Activated naive CD4-positive, alpha-beta T cell treated with anti-CD3 and anti-CD28 coated beads for 36 hours (primary cell): ENCODE measurements around the gene SGK1. TPM values are rescaled to one million over a fixed set of nuclear protein-coding genes. Genes with fewer than 3 reads are reported as not detected.
"Not testable (repeated sequence)": the region's sequence is repeated elsewhere in the genome, so short reads cannot be mapped to it uniquely, and the experiment has no call there.

Experiments used
- CTCF ChIA-PET: fragments of 350-600 bp; sonication (Branson Sonifier 250); formaldehyde crosslinking; loops from one replicate; lab custom pipeline; 2021; ENCODE audit warnings: antibody characterized with exemption; lab: Charles Lee
- DNase-seq: peaks from one replicate; pipeline ENCODE4 v3.0.0-alpha.2; 2020
- H3K27ac Mint-ChIP-seq: one replicate; pipeline ENCODE4 v1.8.0; 2021; ENCODE audit warnings: mild to moderate bottlenecking, mixed read lengths
- H3K27me3 Mint-ChIP-seq: one replicate; pipeline ENCODE4 v1.8.0; 2021; ENCODE audit warnings: low read depth, mixed read lengths
- H3K36me3 Mint-ChIP-seq: one replicate; pipeline ENCODE4 v1.8.0; 2021; ENCODE audit warnings: low read depth, mixed read lengths
- H3K4me1 Mint-ChIP-seq: one replicate; pipeline ENCODE4 v1.8.0; 2021; ENCODE audit warnings: low read depth, mixed read lengths
- H3K4me3 Mint-ChIP-seq: one replicate; pipeline ENCODE4 v1.8.0; 2021; ENCODE audit warnings: mild to moderate bottlenecking, moderate library complexity, mixed read lengths
- H3K9me3 Mint-ChIP-seq: one replicate; pipeline ENCODE4 v1.8.0; 2021; ENCODE audit warnings: mixed read lengths
- intact Hi-C: fragments of 100-400 bp; cut with micrococcal nuclease; formaldehyde crosslinking; loops from one replicate; pipeline ENCODE4 v1.15.1; 2023
- total RNA-seq, 2 experiments: library from RNA; stranded (reverse); gene quantifications; one replicate each; pipeline ENCODE4 v1.2.3, GENCODE V29; 2021

SGK1 gene
- total RNA-seq, 2 experiments from 2014 or later: 202 to 208 TPM

- no peak for DNase-seq
- intact Hi-C loops: no loop called here
- CTCF ChIA-PET: no interaction called here
- H3K4me3 Mint-ChIP-seq: no peak overlapping the region
- H3K9me3 Mint-ChIP-seq: peaks cover 13% of the 10 kb centered on the region
- peaks cover 2% of the 10 kb centered on the region for H3K27me3 Mint-ChIP-seq
- H3K36me3 Mint-ChIP-seq: peaks cover 4% of the 10 kb centered on the region
- peaks cover 5% of the 10 kb centered on the region for H3K4me1 Mint-ChIP-seq
- no peak overlapping the region for H3K27ac Mint-ChIP-seq
Observed at GRCh38 chr6:134324141-134324540, 6.2 kb upstream of the SGK1 start.

- no peak overlapping the region for H3K4me3 Mint-ChIP-seq
- no peak for DNase-seq
- peaks cover 5% of the 10 kb centered on the region for H3K4me1 Mint-ChIP-seq
- H3K27ac Mint-ChIP-seq: no peak overlapping the region
- peaks cover 13% of the 10 kb centered on the region for H3K9me3 Mint-ChIP-seq
- H3K27me3 Mint-ChIP-seq: peaks cover 7% of the 10 kb centered on the region
- CTCF ChIA-PET: no interaction called here
- intact Hi-C loops: no loop called here
- H3K36me3 Mint-ChIP-seq: peaks cover 4% of the 10 kb centered on the region
Observed at GRCh38 chr6:134323698-134324097, 5.8 kb upstream of the SGK1 start.

GRCh38 chr6:134323294-134323693 lies 5.4 kb upstream of the SGK1 start:
- DNase-seq: no peak
- peaks cover 6% of the 10 kb centered on the region for H3K4me1 Mint-ChIP-seq
- H3K27me3 Mint-ChIP-seq: peaks cover 8% of the 10 kb centered on the region
- peaks cover 4% of the 10 kb centered on the region for H3K36me3 Mint-ChIP-seq
- no peak overlapping the region for H3K27ac Mint-ChIP-seq
- peaks cover 13% of the 10 kb centered on the region for H3K9me3 Mint-ChIP-seq
- intact Hi-C loops: no loop called here
- CTCF ChIA-PET: no interaction called here
- H3K4me3 Mint-ChIP-seq: no peak overlapping the region

GRCh38 chr6:134322216-134322615 lies 4.3 kb upstream of the SGK1 start:
- H3K9me3 Mint-ChIP-seq: peaks cover 13% of the 10 kb centered on the region
- CTCF ChIA-PET: no interaction called here
- H3K4me3 Mint-ChIP-seq: no peak overlapping the region
- no peak overlapping the region for H3K27ac Mint-ChIP-seq
- peaks cover 18% of the 10 kb centered on the region for H3K27me3 Mint-ChIP-seq
- intact Hi-C loops: no loop called here
- no peak for DNase-seq
- H3K36me3 Mint-ChIP-seq: peaks cover 4% of the 10 kb centered on the region
- peaks cover 10% of the 10 kb centered on the region for H3K4me1 Mint-ChIP-seq

GRCh38 chr6:134321246-134321645 lies 3.3 kb upstream of the SGK1 start:
- no peak overlapping the region for H3K27ac Mint-ChIP-seq
- CTCF ChIA-PET: interaction anchor here (0.6 to 0.8 kb wide), 3 partner anchors 13 to 541 kb away, joined by 3 to 6 read pairs (median 3); no protein-coding TSS in a partner anchor
- no peak for DNase-seq
- peaks cover 4% of the 10 kb centered on the region for H3K36me3 Mint-ChIP-seq
- intact Hi-C loops: no loop called here
- peaks cover 19% of the 10 kb centered on the region for H3K4me1 Mint-ChIP-seq
- H3K27me3 Mint-ChIP-seq: peaks cover 18% of the 10 kb centered on the region
- peaks cover 12% of the 10 kb centered on the region for H3K9me3 Mint-ChIP-seq
- H3K4me3 Mint-ChIP-seq: no peak overlapping the region

GRCh38 chr6:134319686-134320085 lies 1.8 kb upstream of the SGK1 start:
- CTCF ChIA-PET, H3K4me3 Mint-ChIP-seq, H3K36me3 Mint-ChIP-seq, H3K9me3 Mint-ChIP-seq, H3K27ac Mint-ChIP-seq, DNase-seq: not testable (repeated sequence)
- Mint-ChIP-seq H3K27me3 (peaks cover 21% of the 10 kb centered on the region), H3K4me1 (peaks cover 28% of the 10 kb centered on the region)
- intact Hi-C loops: loop anchor here (2.0 kb wide), 1 partner anchor 43 kb away; no protein-coding TSS in a partner anchor

GRCh38 chr6:134318974-134319281 lies 1.0 kb upstream of the SGK1 start:
- intact Hi-C loops: loop anchor here (2.0 kb wide), 1 partner anchor 42 kb away; no protein-coding TSS in a partner anchor
- Mint-ChIP-seq H3K27ac (no peak overlapping the region), H3K9me3 (peaks cover 6% of the 10 kb centered on the region), H3K4me3 (no peak overlapping the region), H3K36me3 (peaks cover 4% of the 10 kb centered on the region), H3K27me3 (peaks cover 21% of the 10 kb centered on the region), H3K4me1 (peaks cover 31% of the 10 kb centered on the region)
- no peak for DNase-seq
- CTCF ChIA-PET: interaction anchor here (1.1 to 2.3 kb wide), 2 partner anchors 10 to 15 kb away, joined by 3 to 9 read pairs; no protein-coding TSS in a partner anchor

GRCh38 chr6:134318236-134318973 lies 493 bp upstream of the SGK1 start:
- H3K4me3 Mint-ChIP-seq: peak overlapping the region; percentile 85
- H3K9me3 Mint-ChIP-seq: peaks cover 6% of the 10 kb centered on the region
- CTCF ChIA-PET: interaction anchor here (0.7 to 2.3 kb wide), 5 partner anchors 10 to 130 kb away, joined by 3 to 9 read pairs (median 4); no protein-coding TSS in a partner anchor
- H3K36me3 Mint-ChIP-seq: peaks cover 4% of the 10 kb centered on the region
- peaks cover 30% of the 10 kb centered on the region for H3K4me1 Mint-ChIP-seq
- DNase-seq: no peak
- intact Hi-C loops: loop anchor here (2.0 kb wide), 1 partner anchor 42 kb away; no protein-coding TSS in a partner anchor
- H3K27me3 Mint-ChIP-seq: peaks cover 21% of the 10 kb centered on the region
- peak overlapping the region; percentile 14 for H3K27ac Mint-ChIP-seq

- Mint-ChIP-seq H3K36me3 (peaks cover 4% of the 10 kb centered on the region), H3K4me1 (peaks cover 36% of the 10 kb centered on the region), H3K9me3 (peaks cover 6% of the 10 kb centered on the region), H3K27me3 (peaks cover 21% of the 10 kb centered on the region), H3K27ac (no peak overlapping the region), H3K4me3 (peak overlapping the region; percentile 85)
- DNase-seq: peak; percentile 22
- CTCF ChIA-PET: interaction anchor here (0.7 to 2.3 kb wide), 3 partner anchors 12 to 69 kb away, joined by 3 to 9 read pairs (median 4); no protein-coding TSS in a partner anchor
- intact Hi-C loops: loop anchor here (1.0 to 2.0 kb wide), 5 partner anchors 29 to 142 kb away; no protein-coding TSS in a partner anchor
Observed at GRCh38 chr6:134316733-134317431, 1.0 kb downstream of the SGK1 start.

- Mint-ChIP-seq H3K4me1 (peaks cover 36% of the 10 kb centered on the region), H3K27me3 (peaks cover 21% of the 10 kb centered on the region), H3K9me3 (peaks cover 6% of the 10 kb centered on the region), H3K36me3 (peaks cover 4% of the 10 kb centered on the region), H3K4me3 (peak overlapping the region; percentile 60), H3K27ac (no peak overlapping the region)
- intact Hi-C loops: loop anchor here (2.0 kb wide), 2 partner anchors 63 to 141 kb away; no protein-coding TSS in a partner anchor
- DNase-seq: no peak
- CTCF ChIA-PET: interaction anchor here (0.6 kb wide), 1 partner anchor 76 kb away, joined by 6 read pairs; no protein-coding TSS in a partner anchor
Observed at GRCh38 chr6:134315974-134316441, 1.9 kb downstream of the SGK1 start.

GRCh38 chr6:134315189-134315588 lies 2.7 kb downstream of the SGK1 start:
- intact Hi-C loops: no loop called here
- CTCF ChIA-PET: no interaction called here
- H3K27me3 Mint-ChIP-seq: peaks cover 21% of the 10 kb centered on the region

More at GRCh38 chr6:134315189-134315588, 2.7 kb downstream of the SGK1 start:
- Mint-ChIP-seq H3K36me3 (peaks cover 4% of the 10 kb centered on the region), H3K9me3 (peaks cover 6% of the 10 kb centered on the region), H3K27ac (no peak overlapping the region), H3K4me3 (no peak overlapping the region), H3K4me1 (peaks cover 36% of the 10 kb centered on the region)
- no peak for DNase-seq
